GM23248 (cell line): ENCODE data around the gene ARHGEF4.

Experiments used
- EZH2 ChIP-seq: fragments of 200-600 bp; sonication (generic); IDR thresholded peaks from 2 replicates; pipeline ENCODE4 v1.6.1; 2018; ENCODE audit warnings: antibody characterized with exemption, mild to moderate bottlenecking; ENCODE audit not compliant: insufficient read depth, poor library complexity, severe bottlenecking
- EZH2phosphoT487 ChIP-seq: fragments of 200-600 bp; sonication (generic); IDR thresholded peaks from 2 replicates; pipeline ENCODE4 v1.6.1; 2018; ENCODE audit warnings: antibody characterized with exemption, moderate library complexity, mild to moderate bottlenecking, low read depth; ENCODE audit not compliant: insufficient read depth

- no peak for TF ChIP-seq EZH2
- no peak for TF ChIP-seq EZH2phosphoT487
These were observed 9.0 kb upstream of the ARHGEF4 start for GRCh38 chr2:130827502-130828251.
